ENCODE measurements around the gene ZBTB17.
"Not testable (repeated sequence)": the region's sequence is repeated elsewhere in the genome, so short reads cannot be mapped to it uniquely, and the experiment has no call there.

Gene ZBTB17

DNA sequence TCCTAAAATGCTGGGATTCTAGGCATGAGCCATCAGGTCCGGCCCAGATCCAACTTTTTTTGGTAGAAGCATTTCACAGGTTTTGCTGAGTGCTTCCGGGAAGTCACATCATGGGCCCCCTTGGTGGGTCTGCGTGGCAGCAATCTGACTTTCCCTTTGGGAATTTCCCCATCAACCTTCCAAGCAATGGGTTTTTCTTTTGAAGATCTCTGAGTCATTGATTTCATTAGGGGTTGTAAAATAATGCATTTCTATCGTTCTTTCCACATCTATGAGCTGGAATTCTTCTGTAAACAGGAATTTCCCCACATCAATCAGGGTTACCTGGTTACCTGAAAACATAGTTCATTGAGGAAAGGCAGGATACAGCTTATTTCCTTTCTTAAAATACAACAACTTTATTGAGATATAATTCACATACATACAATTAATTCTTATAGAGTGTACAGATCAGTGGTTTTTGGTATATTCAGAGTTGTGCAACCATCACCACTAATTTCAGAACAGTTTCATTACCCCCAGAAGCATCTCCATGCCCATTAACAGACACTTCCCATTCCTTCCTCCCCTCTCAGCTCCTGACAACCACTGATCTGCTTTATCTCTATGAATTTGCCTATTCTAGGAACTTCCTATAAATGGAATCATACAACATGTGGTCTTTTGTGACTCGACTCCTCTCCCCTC is 9.9 kb upstream of the ZBTB17 start:
- no peak for DNase-seq

DNA sequence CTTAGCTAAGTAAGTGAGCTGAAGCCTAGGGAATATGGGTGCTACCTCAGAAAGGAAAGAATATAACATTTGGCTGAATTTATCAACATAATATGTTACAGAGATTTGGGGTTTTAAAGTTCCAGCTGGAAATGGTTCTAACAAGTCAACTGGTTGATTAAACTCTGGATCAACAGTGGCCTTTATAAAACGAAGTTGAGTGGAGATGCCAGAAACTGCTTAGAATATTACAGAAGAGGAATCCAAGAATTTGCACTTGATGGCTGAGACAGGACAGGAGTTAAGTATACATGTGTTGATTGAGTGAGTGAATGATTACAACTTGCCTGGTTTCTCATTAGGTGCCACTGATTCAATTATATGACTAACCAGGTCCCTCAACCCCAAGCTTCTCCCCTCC is 7.4 kb upstream of the ZBTB17 start:
- no peak for DNase-seq

DNA sequence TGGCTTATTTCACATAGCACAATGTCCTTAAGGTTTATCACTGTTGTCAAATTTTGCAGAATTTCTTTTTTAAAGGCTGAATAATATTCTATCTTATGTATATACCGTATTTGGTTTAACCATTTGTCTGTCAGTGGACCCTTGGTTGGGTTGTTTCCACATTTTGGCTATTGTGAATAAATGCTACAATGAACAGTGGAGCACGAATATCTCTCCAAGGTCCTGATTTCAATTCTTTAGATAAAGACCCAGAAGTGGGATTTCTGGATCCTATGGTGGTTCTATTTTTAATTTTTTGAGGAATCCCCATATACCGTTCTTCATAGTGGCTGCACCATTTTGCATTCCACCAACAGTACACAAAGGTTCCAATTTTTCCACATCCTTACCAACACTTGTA is 5.8 kb upstream of the ZBTB17 start:
- no peak for DNase-seq

DNA sequence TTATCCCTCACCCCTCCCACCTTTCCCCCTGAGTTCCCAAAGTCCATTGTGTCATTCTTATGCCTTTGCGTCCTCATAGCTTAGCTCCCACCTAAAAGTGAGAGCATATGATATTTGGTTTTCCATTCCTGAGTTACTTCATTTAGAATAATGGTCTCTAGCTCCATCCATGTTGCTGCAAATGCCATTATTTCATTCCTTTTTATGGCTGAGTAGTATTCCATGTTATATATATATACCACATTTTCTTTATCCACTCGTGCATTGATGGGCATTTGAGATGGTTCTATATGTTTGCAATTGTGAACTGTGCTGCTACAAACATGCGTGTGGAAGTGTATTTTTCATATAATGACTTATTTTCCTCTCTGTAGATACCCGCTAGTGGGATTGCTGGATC is 2.0 kb upstream of the ZBTB17 start:
- not testable (repeated sequence) for DNase-seq

DNA sequence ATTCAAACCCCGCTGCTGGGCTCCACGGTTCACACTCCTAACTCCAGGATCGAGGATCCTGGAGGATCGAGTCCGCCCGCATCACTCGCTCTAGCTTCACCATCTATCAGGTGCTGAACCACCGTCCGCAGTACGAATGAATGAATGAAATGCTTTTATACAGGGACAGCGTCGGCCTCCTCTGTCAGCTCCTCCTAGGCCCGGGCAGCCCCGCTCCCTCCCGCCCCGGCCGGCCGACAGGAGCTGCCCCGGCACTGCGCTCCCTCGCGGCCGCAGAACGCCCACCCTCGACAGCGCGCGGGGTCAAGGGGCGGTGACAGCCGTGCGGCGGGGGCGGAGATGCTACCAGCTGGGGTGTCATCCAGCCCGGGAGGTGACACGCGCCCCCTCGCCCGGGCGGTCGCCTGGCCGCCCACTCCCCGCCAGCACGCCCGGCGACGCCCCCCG is 520 bp downstream of the ZBTB17 start:
- DNase-seq = peak in 1 of 2 experiments; percentile 46

DNA sequence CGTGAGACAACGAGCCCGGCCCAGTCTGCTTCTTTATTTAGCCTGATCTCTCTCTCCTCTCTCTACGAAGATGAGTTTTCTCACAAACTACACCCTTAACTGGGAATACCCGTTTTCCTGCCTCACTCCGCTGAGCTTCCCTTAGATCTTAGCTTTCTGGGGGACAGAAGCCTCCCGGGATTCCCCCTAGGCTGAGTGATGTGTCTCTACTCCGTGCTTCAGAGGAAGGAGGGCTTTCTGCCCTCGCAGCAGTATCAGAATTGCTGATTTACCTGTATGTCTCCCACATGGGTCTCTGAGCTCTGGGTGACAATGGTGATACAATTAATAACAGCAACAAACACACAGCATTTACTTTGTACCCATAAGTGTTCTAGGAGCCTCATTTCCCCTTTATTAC is 1.0 kb downstream of the ZBTB17 start:
- DNase-seq = no peak

DNA sequence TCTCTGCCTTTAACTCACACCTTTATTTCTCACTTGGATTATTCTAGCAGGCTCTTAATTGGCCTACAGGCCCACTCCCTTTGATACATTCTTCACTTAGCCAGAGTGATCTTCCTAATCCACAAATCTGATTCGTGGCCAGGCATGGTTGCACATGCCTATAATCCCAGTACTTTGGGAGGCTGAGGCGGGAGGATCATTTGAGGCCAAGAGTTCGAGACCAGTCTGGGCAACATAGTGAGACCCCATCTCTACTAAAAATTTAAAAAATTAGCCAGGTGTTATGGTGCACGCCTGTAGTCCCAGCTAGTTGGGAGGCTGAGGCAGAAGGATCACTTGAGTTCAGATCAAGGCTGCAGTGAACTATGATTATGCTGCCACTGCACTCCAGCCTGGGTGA is 2.1 kb downstream of the ZBTB17 start:
- DNase-seq = no peak

DNA sequence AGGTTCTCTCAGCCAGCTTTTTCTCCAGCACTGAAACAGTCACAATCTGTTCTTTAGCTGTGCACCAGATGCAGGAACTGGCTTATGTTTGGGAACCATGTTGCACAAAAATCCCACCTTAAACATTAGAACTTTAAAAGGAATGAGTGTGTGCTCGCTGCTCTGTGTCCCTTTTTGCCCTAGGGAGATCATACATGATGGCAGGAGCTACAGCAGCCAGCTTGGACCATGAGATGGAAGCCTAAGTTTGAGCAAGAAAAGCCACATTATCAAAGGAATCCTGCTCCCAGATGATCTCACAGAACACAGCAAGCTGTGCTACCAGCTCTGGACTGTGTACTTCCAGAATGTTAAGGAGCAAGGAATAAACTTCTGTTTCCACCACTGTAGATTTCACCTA is 3.5 kb downstream of the ZBTB17 start:
- no peak for DNase-seq

DNA sequence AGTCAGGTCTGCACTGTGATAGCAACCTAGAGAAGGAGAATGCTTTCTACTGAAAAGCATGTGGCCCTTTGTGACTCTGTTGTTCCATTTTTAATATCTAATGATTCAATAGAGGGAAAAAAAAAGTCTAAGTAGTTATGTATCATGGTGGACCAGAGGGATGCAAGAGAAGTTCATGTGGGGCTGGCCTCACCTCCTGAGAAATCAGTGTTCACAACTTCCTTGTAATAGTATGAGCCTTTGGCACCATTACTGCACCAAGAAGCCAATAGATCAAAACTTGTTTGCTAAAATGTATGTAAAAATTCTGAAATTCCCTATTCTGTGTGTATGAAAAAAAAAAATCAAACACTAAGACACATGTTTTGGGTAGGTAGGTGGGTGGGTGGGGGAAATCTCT is 5.0 kb downstream of the ZBTB17 start:
- no peak for DNase-seq

DNA sequence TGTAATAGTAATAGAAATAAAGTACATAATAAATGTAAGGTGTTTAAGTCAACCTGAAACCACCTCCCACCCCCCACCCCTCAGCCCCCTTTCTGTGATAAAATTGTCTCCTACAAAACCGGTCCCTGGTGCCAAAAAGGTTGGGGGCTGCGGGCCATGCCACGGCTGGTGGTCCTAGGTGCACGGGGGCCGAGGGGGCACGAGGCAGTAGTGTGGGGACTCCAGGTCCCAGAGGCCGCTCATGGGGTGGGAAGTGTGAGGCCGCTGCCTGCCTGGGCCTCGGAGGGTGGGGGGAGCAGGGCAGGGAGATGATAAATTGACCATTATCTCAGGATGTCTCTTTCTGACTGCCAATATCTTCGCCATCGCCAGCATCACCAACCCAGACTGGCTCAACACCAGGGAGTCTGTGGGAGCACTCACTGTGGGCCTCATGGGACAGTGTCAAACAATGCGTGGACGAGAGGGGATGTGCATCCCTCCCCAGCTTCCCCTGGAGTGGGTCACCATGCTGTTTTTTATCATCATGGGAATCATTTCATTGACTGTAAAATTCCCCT is 6.5 kb downstream of the ZBTB17 start:
- DNase-seq = no peak

DNA sequence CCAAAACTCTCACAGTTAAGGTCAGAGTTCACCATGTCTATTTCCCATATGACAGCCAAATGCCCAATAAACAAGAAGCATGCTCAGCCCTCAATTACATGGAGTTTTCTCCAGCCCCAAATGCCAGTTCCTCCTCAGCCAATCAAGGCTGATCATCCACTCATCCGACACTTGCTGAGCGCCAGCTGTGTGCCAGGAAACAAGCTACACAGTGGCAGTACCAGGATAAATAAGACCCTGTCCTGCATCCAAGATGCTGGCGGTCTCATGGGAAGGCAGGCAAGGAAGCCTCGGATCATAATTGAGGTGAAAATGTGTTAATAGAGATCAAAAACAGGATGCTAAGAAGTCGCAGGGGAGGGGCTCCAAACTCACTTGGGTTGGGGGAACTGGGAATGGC is 7.7 kb downstream of the ZBTB17 start:
- DNase-seq = no peak

DNA sequence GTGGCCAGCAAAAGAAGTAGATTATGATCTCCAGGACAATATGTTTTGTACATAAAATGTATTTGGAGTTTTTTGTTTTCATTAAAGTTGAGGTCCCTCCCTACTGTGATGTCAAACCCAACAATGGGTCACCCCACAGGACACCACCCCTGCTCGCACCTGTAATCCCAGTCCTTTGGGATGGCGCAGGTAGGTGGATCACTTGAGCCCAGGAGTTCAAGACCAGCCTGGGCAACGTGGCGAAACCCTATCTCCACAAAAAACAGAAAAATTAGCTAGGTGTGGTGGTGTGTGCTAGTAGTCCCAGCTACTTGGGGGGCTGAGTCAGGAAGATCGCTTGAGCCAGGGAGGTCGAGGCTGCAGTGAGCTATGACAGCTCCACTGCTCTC is 9.0 kb downstream of the ZBTB17 start:
- no peak for DNase-seq

DNA sequence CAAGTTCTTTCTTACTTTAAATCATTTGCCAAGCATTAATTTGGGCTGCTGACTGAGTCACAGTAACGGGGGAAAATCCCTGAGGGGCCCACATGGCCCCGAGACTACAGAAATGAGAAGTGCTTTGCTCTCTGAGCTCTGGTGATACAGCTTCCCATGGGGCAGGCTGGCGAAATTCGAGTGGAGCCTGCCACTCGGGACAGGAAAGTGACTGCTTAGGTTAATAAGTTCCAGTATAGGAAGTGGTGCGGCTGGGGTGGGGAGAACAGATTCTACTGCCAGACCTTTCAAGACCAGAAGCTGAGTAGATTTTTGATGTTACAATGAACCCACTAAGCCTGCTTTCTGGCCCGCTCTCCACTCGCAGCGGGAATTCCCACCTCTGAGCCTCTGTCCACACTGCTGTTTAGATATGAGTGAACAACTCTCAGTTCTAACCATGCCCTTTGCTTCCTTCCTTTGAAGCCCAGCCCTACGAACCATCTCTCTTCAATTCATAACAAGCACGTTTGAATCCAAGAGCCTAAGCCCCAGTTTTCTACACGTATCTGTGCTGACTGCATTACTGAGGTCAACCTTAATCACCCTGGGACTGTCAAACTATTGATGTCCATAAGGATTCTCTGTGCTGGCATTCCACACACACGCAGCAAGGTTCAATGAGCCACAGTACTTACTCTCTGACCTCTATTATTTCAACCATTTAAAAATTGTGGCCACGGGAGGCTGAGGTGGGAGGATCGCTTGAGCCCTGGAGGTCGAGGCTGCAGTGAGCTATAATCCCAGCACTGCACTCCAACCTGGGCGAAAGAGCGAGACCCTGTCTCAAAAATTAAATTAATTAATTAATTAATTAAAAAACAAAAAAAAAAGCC is 9.6 kb downstream of the ZBTB17 start:
- no peak for DNase-seq

DNA sequence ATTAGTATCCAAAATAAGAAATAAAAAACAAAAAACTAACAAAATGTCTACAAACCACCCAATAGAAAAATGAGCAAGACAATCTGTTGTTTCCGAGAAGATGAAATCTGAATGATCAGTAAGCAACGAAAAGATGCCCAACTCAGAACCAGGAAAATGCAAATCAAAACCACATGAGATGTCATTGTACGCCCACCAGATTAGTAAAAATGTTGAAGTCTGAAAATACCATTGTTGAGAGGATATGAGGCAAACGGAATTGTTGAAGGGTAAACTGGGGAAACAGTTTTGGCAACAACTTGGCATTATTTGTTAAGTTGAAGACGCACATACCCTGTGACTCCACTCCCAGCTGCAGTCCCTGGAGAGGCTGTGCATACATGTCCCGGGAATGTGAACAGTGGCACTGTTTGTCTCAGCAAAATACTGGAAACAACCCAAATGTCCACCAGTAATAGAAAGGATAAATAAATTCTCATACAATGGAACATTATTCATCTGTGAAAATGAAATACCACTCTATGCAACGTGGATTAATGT is 10.6 kb downstream of the ZBTB17 start:
- DNase-seq = no peak

DNA sequence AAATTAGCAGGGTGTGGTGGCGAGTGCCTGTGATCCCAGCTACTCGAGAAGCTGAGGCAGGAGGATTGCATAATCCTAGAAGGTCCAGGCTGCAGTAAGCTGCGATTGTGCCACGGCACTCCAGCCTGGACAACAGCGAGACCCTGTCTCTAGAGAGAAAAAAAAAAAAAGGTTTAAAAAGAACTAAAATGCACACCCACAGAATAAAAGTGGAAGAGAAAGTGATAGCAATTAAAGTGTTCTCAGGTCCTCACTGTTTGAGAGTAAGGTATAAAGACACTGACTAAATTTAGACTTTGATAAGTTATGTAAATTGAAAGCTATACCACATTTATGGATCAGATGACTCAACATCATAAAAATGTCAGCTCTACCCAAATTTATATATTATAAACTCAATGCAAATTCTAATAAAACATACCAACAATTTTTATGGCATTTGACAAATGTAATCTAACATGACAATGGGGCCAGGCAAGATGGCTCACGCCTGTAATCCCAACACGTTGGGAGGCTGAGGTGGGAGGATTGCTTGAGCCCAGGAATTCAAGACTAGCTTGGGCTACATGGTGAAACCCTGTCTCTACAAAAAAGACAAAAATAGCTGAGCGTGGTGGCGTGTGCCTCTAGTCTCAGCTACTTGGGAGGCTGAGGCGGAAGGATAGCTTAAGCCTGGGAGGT is 11.8 kb downstream of the ZBTB17 start:
- DNase-seq = no peak

DNA sequence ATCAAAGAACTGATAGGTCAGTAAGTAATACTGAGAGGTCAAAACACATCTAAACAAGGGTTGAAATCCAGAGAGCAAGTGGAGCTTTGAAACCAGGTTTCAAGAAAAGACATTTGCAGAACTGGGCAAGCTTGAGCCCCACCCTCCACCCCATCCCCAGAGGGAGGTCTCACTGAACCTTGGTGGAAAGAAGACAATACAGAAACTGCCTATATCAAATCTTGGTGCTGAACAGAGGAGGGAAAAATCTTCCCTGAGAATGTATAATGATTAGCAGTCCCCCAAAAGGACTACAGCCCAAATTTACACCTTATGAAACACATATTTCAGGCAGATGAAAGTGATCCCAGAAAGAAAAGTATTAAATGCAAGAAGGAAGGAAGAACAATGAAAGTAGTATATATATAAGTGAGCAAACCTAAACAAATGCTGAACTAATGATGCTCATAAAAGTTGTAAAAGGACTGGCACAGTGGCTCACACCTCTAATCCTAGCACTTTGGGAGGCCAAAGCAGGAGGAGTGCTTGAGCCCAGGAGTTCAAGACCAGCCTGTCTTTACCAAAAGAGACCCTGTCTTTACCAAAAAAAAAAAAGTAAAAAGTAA is 12.4 kb downstream of the ZBTB17 start:
- DNase-seq = no peak

DNA sequence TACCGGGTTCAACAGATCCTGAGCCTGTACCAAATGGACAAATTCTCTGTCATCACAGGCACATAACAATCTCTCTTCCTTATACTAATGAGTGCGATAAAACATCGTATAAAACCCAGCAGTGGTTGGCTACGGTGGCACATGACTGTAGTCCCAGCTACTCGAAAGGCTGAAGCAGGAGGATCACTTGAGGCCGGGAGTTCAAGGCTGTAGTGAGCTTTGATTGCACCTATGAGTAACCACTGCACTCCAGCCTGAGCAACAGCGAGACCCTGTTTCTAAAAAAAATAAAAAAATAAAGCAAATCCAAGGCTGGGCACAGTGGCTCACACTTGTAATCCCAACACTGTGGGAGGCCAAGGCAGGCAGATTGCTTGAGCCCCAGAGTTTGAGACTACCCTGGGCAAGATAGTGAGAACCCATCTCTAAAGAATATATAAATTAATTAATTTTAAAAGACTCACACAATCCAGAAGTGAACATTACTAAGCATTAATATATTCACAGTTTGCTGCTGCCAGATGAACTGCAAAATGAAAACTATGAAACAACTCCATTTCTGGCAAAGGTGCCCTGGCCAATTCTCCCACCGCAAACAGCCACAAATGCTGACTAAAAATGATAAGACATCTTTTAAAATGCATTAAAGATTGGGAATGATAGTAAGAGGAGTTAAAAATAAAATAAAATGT is 13.1 kb downstream of the ZBTB17 start:
- no peak for DNase-seq

DNA sequence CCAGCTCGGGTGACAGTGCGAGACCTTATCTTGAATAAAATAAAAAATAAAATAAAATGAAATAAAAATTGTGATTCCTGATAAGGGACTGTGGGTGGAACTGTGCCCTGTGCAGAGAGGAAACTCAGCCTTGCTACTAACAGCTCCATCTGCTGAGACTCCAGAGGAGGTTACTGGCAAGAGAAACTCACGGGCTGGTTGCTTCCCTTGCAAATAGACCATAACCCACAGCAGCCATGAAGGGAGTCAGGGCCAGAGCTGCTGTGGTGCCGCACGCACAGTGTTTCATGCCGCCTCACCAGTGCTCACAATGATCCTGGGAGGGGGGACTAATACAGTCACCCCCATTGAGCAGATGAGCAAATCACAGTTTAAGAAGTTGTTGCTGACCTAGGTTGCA is 13.7 kb downstream of the ZBTB17 start:
- no peak for DNase-seq

DNA sequence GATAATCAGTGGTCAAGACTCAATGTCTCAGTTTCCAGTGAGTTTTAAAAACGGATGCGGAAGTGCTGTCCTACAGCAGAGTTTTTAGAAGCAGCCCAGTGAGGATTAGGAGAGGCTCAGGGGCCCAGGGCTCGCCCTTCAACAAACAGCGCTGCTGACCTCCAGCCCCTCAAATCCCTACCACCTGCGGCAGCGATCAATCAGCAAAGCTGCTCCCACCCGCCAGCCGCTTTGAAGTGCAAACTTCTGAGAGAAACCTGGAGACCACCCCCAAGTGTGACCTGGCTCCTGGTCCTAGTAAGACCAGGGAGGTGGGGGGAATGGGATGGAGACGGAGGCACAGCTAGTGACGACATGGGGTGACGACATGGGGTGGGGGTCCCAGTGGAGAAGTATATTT is 14.4 kb downstream of the ZBTB17 start:
- DNase-seq = no peak

DNA sequence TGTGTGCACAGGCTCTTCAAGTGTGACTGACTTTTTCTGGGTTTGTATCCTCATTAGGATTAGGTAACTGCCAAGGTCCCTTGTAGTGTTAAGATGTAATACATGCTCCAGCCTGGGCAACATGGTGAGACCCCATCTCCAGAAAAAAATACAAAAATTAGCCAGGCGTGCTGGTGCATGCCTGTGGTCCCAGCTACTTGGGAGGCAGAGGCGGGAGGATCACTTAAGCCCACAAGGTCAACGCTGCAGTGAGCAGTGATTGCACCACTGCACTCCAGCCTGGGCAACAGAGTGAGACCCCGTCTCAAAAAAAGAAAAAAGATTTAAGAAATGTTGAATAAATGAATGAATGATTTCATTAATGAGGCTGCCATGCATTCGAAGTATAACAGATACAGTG is 15.1 kb downstream of the ZBTB17 start:
- DNase-seq = no peak

DNA sequence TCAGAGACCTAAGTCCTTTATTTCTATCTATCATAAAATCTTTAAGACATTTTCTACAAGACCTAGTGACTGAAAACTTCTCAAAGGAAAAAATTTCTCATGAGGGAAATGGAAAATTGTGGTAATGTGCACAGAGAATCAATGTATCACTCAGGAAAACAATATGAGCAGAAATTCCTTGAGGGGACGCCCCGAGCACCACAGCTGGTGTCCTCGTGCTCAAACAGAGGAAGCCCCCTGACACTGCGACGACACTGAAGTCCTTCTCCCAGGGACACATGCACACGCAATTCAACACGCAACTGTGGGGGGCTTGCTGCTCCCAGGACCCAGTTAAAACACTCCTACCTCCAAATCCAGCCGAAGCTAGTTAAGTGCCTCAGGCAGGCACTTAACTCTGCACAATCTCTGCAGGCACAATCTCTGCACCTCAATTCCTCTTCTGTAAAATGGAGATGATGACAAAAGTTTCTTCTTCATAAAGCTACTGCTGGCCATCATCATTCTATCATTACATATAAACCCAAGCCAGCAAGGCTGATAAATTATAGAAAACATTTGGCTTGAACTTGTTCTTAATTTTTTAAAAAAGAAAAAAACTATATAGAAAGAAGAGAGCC is 16.0 kb downstream of the ZBTB17 start:
- DNase-seq = no peak

DNA sequence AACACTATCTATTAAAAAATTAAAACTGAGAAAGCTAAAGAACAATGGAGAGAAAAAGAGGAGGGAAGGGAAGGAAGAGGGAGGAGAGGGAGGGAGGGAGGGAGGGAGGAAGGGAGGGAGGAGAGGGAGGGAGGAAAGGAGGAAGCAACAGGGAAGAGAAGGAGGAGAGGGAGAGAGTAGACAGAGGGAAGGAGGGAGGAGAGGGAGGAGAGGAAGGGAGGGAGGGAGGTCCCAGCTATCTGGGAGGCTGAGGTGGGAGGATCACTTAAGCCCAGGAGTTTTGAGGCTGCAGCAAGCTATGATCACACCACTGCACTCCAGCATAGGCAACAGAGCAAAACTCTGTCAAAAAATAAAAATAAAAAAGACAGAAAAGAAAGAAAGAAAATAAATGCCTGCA is 16.5 kb downstream of the ZBTB17 start:
- DNase-seq = no peak

Data from NCI-H2081 (cell line).